NK-92 (cell line): ENCODE measurements around the gene JAZF1.

Experiments used
- DNase-seq: peaks from one replicate; lab custom pipeline; 2025; ENCODE audit not compliant: unreplicated experiment; lab: John Stamatoyannopoulos, UW

Gene JAZF1

GRCh38 chr7:28112012-28112411 lies 68.6 kb downstream of the JAZF1 start:
- no peak for DNase-seq

GRCh38 chr7:28110427-28111012 lies 70.1 kb downstream of the JAZF1 start:
- no peak for DNase-seq

- no peak for DNase-seq
These were observed 71.8 kb downstream of the JAZF1 start for GRCh38 chr7:28108747-28109146.

- DNase-seq: no peak
These were observed 72.6 kb downstream of the JAZF1 start for GRCh38 chr7:28107960-28108359.

GRCh38 chr7:28106321-28106829 lies 74.2 kb downstream of the JAZF1 start:
- no peak for DNase-seq

- DNase-seq: no peak
These were observed 75.4 kb downstream of the JAZF1 start for GRCh38 chr7:28105234-28105633.

- DNase-seq: no peak
These were observed 75.8 kb downstream of the JAZF1 start for GRCh38 chr7:28104811-28105210.

GRCh38 chr7:28104041-28104541 lies 76.5 kb downstream of the JAZF1 start:
- no peak for DNase-seq

- DNase-seq: no peak
These were observed 77.8 kb downstream of the JAZF1 start for GRCh38 chr7:28102797-28103196.

- no peak for DNase-seq
These were observed 83.9 kb downstream of the JAZF1 start for GRCh38 chr7:28096713-28097112.

- no peak for DNase-seq
These were observed 85.4 kb downstream of the JAZF1 start for GRCh38 chr7:28095231-28095630.

GRCh38 chr7:28093623-28094232 lies 86.9 kb downstream of the JAZF1 start:
- no peak for DNase-seq

GRCh38 chr7:28091190-28091589 lies 89.4 kb downstream of the JAZF1 start:
- DNase-seq: no peak

- no peak for DNase-seq
These were observed 91.5 kb downstream of the JAZF1 start for GRCh38 chr7:28088901-28089714.

GRCh38 chr7:28088032-28088431 lies 92.6 kb downstream of the JAZF1 start:
- DNase-seq: no peak

GRCh38 chr7:28086198-28086597 lies 94.4 kb downstream of the JAZF1 start:
- DNase-seq: no peak

- DNase-seq: no peak
These were observed 96.3 kb downstream of the JAZF1 start for GRCh38 chr7:28083998-28084985.

GRCh38 chr7:28083164-28083997 lies 97.2 kb downstream of the JAZF1 start:
- DNase-seq: no peak

- no peak for DNase-seq
These were observed 98.5 kb downstream of the JAZF1 start for GRCh38 chr7:28082071-28082470.

- no peak for DNase-seq
These were observed 99.6 kb downstream of the JAZF1 start for GRCh38 chr7:28081016-28081415.
